HCT116 (cell line): ENCODE results near the gene STXBP5. TPM values are rescaled to one million over a fixed set of nuclear protein-coding genes. Genes with fewer than 3 reads are reported as not detected.

ENCODE experiments used
- ATAC-seq: fragments of 200-7000 bp; cut with Tn5 transposase; 2 replicates; pipeline ENCODE4 v1.9.1; 2020; ENCODE audit warnings: mild to moderate bottlenecking, moderate library complexity
- BruUV-seq: library from RNA; stranded (reverse); fragments of 400-500 nt; replicated peaks from 2 replicates; lab custom pipeline; 2021; lab: Mats Ljungman, UMichigan
- CTCF ChIA-PET: fragments of 300-600 bp; sonication (Branson Sonifier 250); formaldehyde crosslinking; loops from one replicate; lab custom pipeline; 2021; ENCODE audit warnings: antibody characterized with exemption; lab: Charles Lee
- POLR2A ChIA-PET: fragments of 300-600, 350-600 bp; sonication (Branson Sonifier 250); formaldehyde crosslinking; loops from one replicate; lab custom pipeline; 2021; ENCODE audit warnings: antibody characterized with exemption; lab: Charles Lee
- RAD21 ChIA-PET, 2 experiments: fragments of 300-600 bp; sonication (Branson Sonifier 250); formaldehyde crosslinking; loops; one replicate each; lab custom pipeline; 2023; ENCODE audit warnings: low total read pairs in 2 of 2; ENCODE audit not compliant: uncharacterized antibody in 2 of 2, unreplicated experiment in 2 of 2, low non-redundant PET in 1 of 2; lab: Charles Lee
- DNase-seq: peaks from one replicate; pipeline ENCODE4 v3.0.0-alpha.2; 2010; ENCODE audit warnings: low read depth, low spot score
- H2AFZ ChIP-seq: fragments of 200-600 bp; shearing (Covaris generic), sonication (generic); 2 replicates; pipeline ENCODE4 v1.6.1; 2017; ENCODE audit warnings: low read depth, mixed run types, mixed read lengths, antibody characterized with exemption, low read length; ENCODE audit not compliant: poor library complexity, severe bottlenecking
- H3K27ac ChIP-seq: 2 replicates; pipeline ENCODE4 v1.5.1; 2012; ENCODE audit warnings: low read depth, low read length
- H3K27me3 ChIP-seq: fragments of 200-600 bp; sonication (generic); 2 replicates; pipeline ENCODE4 v1.6.1; 2016; ENCODE audit warnings: mixed run types, low read length, mixed read lengths; ENCODE audit not compliant: insufficient read depth
- H3K36me3 ChIP-seq, 2 experiments: fragments of 200-500 bp in 1 of 2; fragments of 200-600 bp in 1 of 2; sonication (Bioruptor generic) in 1 of 2; sonication (generic) in 1 of 2; 2 replicates each; pipeline versions ENCODE4 v1.5.1 to v1.6.1; 2014 to 2016; ENCODE audit warnings: low read length in 2 of 2, inconsistent platforms in 1 of 2, mixed read lengths in 1 of 2, mixed run types in 1 of 2; ENCODE audit not compliant: insufficient read depth in 2 of 2, control insufficient read depth in 1 of 2
- H3K4me1 ChIP-seq, 2 experiments: fragments of 200-600 bp in 1 of 2; sonication (generic) in 1 of 2; 2 replicates each; pipeline versions ENCODE4 v1.5.1 to v1.6.1; 2012 to 2017; ENCODE audit warnings: low read length in 2 of 2, inconsistent platforms in 1 of 2, mild to moderate bottlenecking in 1 of 2, mixed read lengths in 1 of 2, mixed run types in 1 of 2, moderate library complexity in 1 of 2; ENCODE audit not compliant: insufficient read depth in 2 of 2, control insufficient read depth in 1 of 2
- H3K4me2 ChIP-seq: fragments of 200-600 bp; sonication (generic); 2 replicates; pipeline ENCODE4 v1.6.1; 2017; ENCODE audit warnings: mixed run types, low read length, mixed read lengths
- H3K4me3 ChIP-seq, 2 experiments: fragments of 200-600 bp in 1 of 2; sonication (generic) in 1 of 2; replicated peaks in 1 of 2; 2 replicates each; pipeline ENCODE4 v1.5.1; 2011 to 2016; ENCODE audit warnings: low read length in 2 of 2, control low read depth in 1 of 2, low read depth in 1 of 2, mild to moderate bottlenecking in 1 of 2, mixed read lengths in 1 of 2, mixed run types in 1 of 2
- H3K79me2 ChIP-seq: fragments of 200-600 bp; sonication (generic); 2 replicates; pipeline ENCODE4 v1.6.1; 2017; ENCODE audit warnings: mild to moderate bottlenecking, mixed run types, low read length, moderate library complexity, mixed read lengths; ENCODE audit not compliant: insufficient read depth
- H3K9ac ChIP-seq: fragments of 200-600 bp; sonication (generic); 2 replicates; pipeline ENCODE4 v1.6.1; 2016; ENCODE audit warnings: low read length, mixed read lengths
- H3K9me2 ChIP-seq: fragments of 200-600 bp; sonication (generic), shearing (Covaris generic); 2 replicates; pipeline ENCODE4 v1.6.1; 2017; ENCODE audit warnings: mixed run types, mild to moderate bottlenecking, moderate library complexity; ENCODE audit not compliant: insufficient read depth
- H3K9me3 ChIP-seq, 2 experiments: fragments of 200-500 bp in 1 of 2; fragments of 200-600 bp in 1 of 2; sonication (Bioruptor generic) in 1 of 2; sonication (generic) in 1 of 2; 2 replicates each; pipeline ENCODE4 v1.6.1; 2014 to 2017; ENCODE audit warnings: low read length in 2 of 2, mixed read lengths in 2 of 2, inconsistent platforms in 1 of 2, low read depth in 1 of 2, mild to moderate bottlenecking in 1 of 2, mixed run types in 1 of 2, moderate library complexity in 1 of 2; ENCODE audit not compliant: control insufficient read depth in 1 of 2, insufficient read depth in 1 of 2
- H4K20me1 ChIP-seq: fragments of 200-600 bp; sonication (generic), shearing (Covaris generic); 2 replicates; pipeline ENCODE4 v1.6.1; 2017; ENCODE audit warnings: mixed run types, mild to moderate bottlenecking, moderate library complexity; ENCODE audit not compliant: insufficient read depth
- ELF1 ChIP-seq: IDR thresholded peaks from 2 replicates; pipeline ENCODE4 v1.6.1; 2012; ENCODE audit warnings: low read depth, borderline replicate concordance
- EZH2 ChIP-seq: fragments of 200-600 bp; sonication (generic); IDR thresholded peaks from 2 replicates; pipeline ENCODE4 v1.6.1; 2017; ENCODE audit warnings: antibody characterized with exemption, mixed run types
- EZH2phosphoT487 ChIP-seq: fragments of 200-600 bp; IDR thresholded peaks from 2 replicates; pipeline ENCODE4 v1.6.1; 2018; ENCODE audit warnings: antibody characterized with exemption, borderline replicate concordance
- POLR2A ChIP-seq: IDR thresholded peaks from 2 replicates; pipeline ENCODE4 v1.7.0; 2011; ENCODE audit warnings: borderline replicate concordance; ENCODE audit not compliant: insufficient read depth, insufficient read length; ENCODE audit errors: extremely low read depth
- POLR2AphosphoS5 ChIP-seq: IDR thresholded peaks from 2 replicates; pipeline ENCODE4 v1.6.1; 2011; ENCODE audit warnings: mild to moderate bottlenecking, low read depth, low read length, moderate library complexity
- RAD21 ChIP-seq: IDR thresholded peaks from 2 replicates; pipeline ENCODE4 v1.6.1; 2012; ENCODE audit warnings: low read depth, mild to moderate bottlenecking
- REST ChIP-seq: IDR thresholded peaks from 2 replicates; pipeline ENCODE4 v1.6.1; 2012; ENCODE audit warnings: low read depth
- SP1 ChIP-seq: IDR thresholded peaks from 2 replicates; pipeline ENCODE4 v1.6.1; 2012; ENCODE audit warnings: low read depth
- YY1 ChIP-seq: IDR thresholded peaks from 2 replicates; pipeline ENCODE4 v1.6.1; 2011; ENCODE audit warnings: low read length, low read depth, moderate library complexity, mild to moderate bottlenecking; ENCODE audit not compliant: insufficient replicate concordance; ENCODE audit errors: extremely low read depth
- intact Hi-C: fragments of 100-400 bp; cut with micrococcal nuclease; formaldehyde crosslinking; loops from 2 replicates; pipeline ENCODE4 v1.10.0; 2022
- total RNA-seq: library from RNA; stranded (reverse); gene quantifications from one replicate; pipeline ENCODE4 v1.2.1, GENCODE V29; 2021; ENCODE audit not compliant: unreplicated experiment

The STXBP5 gene
- total RNA-seq, 1 experiment from 2014 or later, result 12.6 TPM

GRCh38 chr6:147213772-147214171 lies 9.6 kb downstream of the STXBP5 start (continued):
- TF ChIP-seq SP1, result no peak

- H3K79me2 ChIP-seq, result peaks cover 5% of the 10 kb centered on the region; the same call in 1 of the 2 replicates
- H3K9me2 ChIP-seq, result no peaks in the 10 kb centered on the region
- no peaks in the 10 kb centered on the region for H4K20me1 ChIP-seq
- ChIA-PET RAD21 (no interaction called here), POLR2A (no interaction called here), CTCF (no interaction called here)
- H3K4me2 ChIP-seq, result no peak overlapping the region
- DNase-seq (no peak), ATAC-seq (no peak)
- TF ChIP-seq POLR2AphosphoS5 (no peak), POLR2A (no peak), RAD21 (no peak), EZH2phosphoT487 (no peak), EZH2 (no peak), YY1 (no peak), ELF1 (no peak), REST (no peak)
- H3K4me3 ChIP-seq, result no peak overlapping the region
- no peak overlapping the region for H2AFZ ChIP-seq
- BruUV-seq, result no TSS peak
- intact Hi-C loops, result no loop called here
- no peaks in the 10 kb centered on the region for H3K4me1 ChIP-seq
- H3K36me3 ChIP-seq, result no peaks in the 10 kb centered on the region
- H3K9ac ChIP-seq, result no peak overlapping the region
- no peaks in the 10 kb centered on the region for H3K27me3 ChIP-seq
- no peaks in the 10 kb centered on the region for H3K9me3 ChIP-seq
- H3K27ac ChIP-seq, result no peak overlapping the region
These were observed 10.3 kb downstream of the STXBP5 start for GRCh38 chr6:147214248-147215227.
